IPS-15b (cell line): ENCODE measurements around the gene ADGRA3.

Experiments
- H3K27me3 ChIP-seq: one replicate; pipeline ENCODE4 v1.6.1; 2013; ENCODE audit warnings: low read length; ENCODE audit not compliant: control insufficient read depth, insufficient read depth
- H3K36me3 ChIP-seq: one replicate; pipeline ENCODE4 v1.6.1; 2013; ENCODE audit warnings: low read length; ENCODE audit not compliant: control insufficient read depth, insufficient read depth
- H3K4me1 ChIP-seq: one replicate; pipeline ENCODE4 v1.6.1; 2013; ENCODE audit warnings: mild to moderate bottlenecking, low read length; ENCODE audit not compliant: control insufficient read depth, insufficient read depth
- H3K4me3 ChIP-seq: one replicate; pipeline ENCODE4 v1.5.1; 2013; ENCODE audit warnings: low read depth, low read length
- H3K9ac ChIP-seq: one replicate; pipeline ENCODE4 v1.6.1; 2013; ENCODE audit warnings: low read depth, mild to moderate bottlenecking, low read length
- H3K9me3 ChIP-seq: one replicate; pipeline ENCODE4 v1.6.1; 2013; ENCODE audit warnings: mild to moderate bottlenecking, low read length; ENCODE audit not compliant: control insufficient read depth, insufficient read depth

Gene ADGRA3

DNA sequence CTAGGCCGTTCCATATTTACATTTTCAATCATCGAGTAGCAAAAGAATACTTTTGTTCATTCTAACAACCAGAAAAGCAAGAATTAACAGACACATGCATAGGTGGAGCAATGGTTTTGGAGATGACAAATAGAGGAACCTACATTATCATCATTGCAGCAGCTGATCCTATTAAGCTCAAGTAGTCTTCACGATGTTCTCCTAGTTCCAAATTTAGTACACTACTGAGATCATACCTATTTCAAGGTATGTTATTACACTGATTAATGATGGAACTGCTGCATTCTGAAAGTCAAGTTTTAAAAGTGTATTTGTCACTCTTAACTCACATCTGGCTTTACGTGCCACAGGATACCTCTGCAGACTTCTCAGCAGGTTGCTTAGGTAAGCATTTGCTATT is 87.4 kb downstream of the ADGRA3 start:
- H3K9me3 ChIP-seq: no peaks in the 10 kb centered on the region
- H3K27me3 ChIP-seq: no peaks in the 10 kb centered on the region
- H3K36me3 ChIP-seq: no peaks in the 10 kb centered on the region
- peaks cover 2% of the 10 kb centered on the region for H3K4me1 ChIP-seq
- no peak overlapping the region for H3K9ac ChIP-seq
- no peak overlapping the region for H3K4me3 ChIP-seq

DNA sequence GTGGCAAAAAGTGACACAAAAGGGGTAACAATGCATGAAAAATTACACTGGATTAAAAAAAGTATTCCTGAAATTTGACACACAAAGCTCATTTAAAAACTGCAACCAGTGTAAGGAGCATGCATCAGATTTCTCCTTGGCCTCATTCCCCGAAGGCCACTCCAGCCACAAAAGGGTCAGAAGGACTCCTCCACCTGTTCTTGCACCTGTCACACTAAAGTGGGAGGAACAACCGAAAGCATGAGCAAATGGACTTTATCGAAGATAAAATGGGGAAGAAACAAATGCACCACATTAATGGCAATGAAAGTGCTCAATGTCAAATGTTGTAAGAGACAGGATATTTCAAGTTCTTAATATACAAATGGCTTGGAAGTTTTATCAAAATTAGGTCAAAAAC is 88.2 kb downstream of the ADGRA3 start:
- Histone ChIP-seq H3K9me3 (no peaks in the 10 kb centered on the region), H3K36me3 (no peaks in the 10 kb centered on the region), H3K4me3 (no peak overlapping the region), H3K27me3 (no peaks in the 10 kb centered on the region), H3K9ac (no peak overlapping the region), H3K4me1 (peaks cover 2% of the 10 kb centered on the region)

DNA sequence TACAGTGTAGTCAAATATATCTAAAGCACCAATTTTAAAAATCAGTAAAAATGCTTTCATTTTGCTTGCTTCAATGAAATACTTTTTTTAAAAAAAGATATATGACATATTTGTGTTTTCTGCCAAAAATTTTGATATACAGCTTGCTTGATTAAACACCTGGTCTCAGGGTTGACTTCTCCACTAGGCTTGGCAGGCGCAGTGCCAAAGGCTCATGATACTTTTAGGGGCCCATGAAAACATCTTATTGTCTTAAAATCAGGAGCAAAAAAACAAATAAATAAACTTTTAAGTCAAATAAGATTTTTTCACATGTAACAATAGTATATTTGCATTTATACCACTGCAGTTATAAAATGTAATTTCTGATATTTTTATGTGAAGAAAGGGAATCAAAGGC is 95.6 kb downstream of the ADGRA3 start:
- Histone ChIP-seq H3K36me3 (no peaks in the 10 kb centered on the region), H3K4me1 (no peaks in the 10 kb centered on the region), H3K9me3 (no peaks in the 10 kb centered on the region), H3K27me3 (no peaks in the 10 kb centered on the region), H3K9ac (no peak overlapping the region), H3K4me3 (no peak overlapping the region)

DNA sequence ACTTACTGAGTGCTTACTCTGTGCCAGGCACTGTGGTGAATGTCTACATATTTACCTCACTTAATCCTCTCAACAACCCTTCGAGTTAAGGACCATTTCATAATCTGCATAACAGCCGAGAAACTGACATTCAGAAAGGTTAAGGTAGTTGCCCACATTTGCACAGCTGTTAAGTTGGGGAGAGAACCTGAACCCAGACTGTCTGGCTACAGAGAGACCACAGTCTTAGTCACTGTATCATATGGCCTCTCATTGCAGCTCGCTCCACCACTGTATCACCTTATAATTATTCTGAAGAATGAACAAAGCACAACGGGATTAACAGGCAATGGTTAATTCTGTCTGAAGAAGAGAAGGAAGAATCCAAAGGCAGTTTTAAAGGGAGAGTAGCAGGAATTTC is 98.5 kb downstream of the ADGRA3 start:
- no peaks in the 10 kb centered on the region for H3K36me3 ChIP-seq
- no peaks in the 10 kb centered on the region for H3K9me3 ChIP-seq
- H3K4me3 ChIP-seq: no peak overlapping the region
- H3K27me3 ChIP-seq: no peaks in the 10 kb centered on the region
- no peak overlapping the region for H3K9ac ChIP-seq
- H3K4me1 ChIP-seq: no peaks in the 10 kb centered on the region

DNA sequence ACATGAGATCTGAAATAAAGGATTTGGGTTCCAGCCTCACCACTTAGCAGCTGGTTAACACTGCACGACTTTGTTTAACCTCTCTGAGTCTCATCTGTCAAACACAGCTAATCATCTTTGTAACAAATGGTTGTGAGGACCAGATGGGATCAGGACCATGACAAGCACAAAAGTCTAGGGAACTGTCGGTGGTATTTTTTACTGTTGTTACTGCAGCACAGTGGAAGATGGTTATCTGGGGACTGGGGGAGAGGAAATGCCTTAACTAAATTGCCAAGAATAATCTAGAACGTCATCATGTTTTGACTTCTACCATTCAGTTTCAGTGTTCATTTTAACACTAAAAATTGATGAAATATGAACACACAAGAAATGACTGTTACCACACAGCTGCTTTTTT is 99.5 kb downstream of the ADGRA3 start:
- Histone ChIP-seq H3K4me3 (no peak overlapping the region), H3K9me3 (no peaks in the 10 kb centered on the region), H3K27me3 (no peaks in the 10 kb centered on the region), H3K9ac (no peak overlapping the region), H3K36me3 (no peaks in the 10 kb centered on the region), H3K4me1 (no peaks in the 10 kb centered on the region)

DNA sequence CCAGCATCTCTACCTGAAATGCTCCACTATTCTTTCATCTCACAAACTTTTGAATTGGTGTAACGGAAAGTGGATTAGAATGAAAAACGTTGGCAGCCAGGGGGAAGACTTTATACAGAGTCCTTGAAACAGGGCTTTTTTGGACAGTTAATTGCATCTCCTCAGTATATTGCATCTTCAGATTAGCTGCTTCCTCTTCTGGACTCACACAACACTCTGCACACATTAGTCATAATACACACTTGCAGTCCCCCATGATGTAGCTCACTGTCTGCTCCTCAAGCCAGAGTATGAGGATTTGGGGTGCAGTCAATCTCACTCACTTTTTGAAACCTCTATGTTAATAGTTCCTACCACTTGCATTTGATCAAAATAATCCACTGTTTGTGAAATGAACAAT is 101.0 kb downstream of the ADGRA3 start:
- Histone ChIP-seq H3K4me3 (no peak overlapping the region), H3K9ac (no peak overlapping the region), H3K27me3 (no peaks in the 10 kb centered on the region), H3K4me1 (no peaks in the 10 kb centered on the region), H3K36me3 (no peaks in the 10 kb centered on the region), H3K9me3 (no peaks in the 10 kb centered on the region)

DNA sequence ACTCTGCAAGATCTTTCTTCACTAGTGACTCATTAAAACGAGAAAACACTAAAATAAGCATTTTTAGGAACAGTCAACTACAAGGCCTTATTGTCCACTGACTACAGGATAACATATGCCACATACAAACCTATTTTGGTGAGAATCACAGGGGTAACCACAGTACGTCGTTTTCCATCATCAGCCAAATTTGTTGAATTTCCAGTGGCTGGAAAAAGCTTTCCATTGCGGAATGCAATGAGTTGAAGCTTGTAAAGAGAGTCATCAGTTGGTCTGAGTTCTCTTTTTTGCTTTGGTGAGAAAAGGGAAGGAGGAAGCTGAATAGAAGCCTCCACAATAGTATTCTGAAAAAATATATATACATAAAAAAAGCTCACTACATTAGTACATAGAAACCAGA is 102.4 kb downstream of the ADGRA3 start:
- no peak overlapping the region for H3K9ac ChIP-seq
- no peaks in the 10 kb centered on the region for H3K36me3 ChIP-seq
- H3K9me3 ChIP-seq: no peaks in the 10 kb centered on the region
- H3K27me3 ChIP-seq: no peaks in the 10 kb centered on the region
- no peak overlapping the region for H3K4me3 ChIP-seq
- H3K4me1 ChIP-seq: no peaks in the 10 kb centered on the region

DNA sequence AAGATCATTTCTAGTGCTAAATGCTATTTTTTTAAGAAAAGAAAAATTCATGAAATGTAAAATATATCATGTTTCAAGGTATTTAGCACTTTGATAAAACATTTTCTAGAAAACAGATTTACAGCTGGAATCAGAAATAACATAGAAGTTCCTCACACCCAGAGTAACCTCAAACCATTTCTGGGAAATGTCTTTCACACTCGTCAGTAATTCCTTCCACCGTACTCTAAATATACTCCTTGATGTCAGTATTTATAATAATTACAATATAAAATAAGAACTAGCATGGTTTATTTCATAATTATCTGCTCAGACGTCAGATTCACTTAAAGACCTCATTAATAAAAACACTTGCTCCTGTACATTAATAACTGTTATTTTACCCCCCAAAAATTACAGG is 103.9 kb downstream of the ADGRA3 start:
- no peaks in the 10 kb centered on the region for H3K4me1 ChIP-seq
- H3K27me3 ChIP-seq: no peaks in the 10 kb centered on the region
- no peak overlapping the region for H3K4me3 ChIP-seq
- H3K9ac ChIP-seq: no peak overlapping the region
- no peaks in the 10 kb centered on the region for H3K36me3 ChIP-seq
- no peaks in the 10 kb centered on the region for H3K9me3 ChIP-seq

DNA sequence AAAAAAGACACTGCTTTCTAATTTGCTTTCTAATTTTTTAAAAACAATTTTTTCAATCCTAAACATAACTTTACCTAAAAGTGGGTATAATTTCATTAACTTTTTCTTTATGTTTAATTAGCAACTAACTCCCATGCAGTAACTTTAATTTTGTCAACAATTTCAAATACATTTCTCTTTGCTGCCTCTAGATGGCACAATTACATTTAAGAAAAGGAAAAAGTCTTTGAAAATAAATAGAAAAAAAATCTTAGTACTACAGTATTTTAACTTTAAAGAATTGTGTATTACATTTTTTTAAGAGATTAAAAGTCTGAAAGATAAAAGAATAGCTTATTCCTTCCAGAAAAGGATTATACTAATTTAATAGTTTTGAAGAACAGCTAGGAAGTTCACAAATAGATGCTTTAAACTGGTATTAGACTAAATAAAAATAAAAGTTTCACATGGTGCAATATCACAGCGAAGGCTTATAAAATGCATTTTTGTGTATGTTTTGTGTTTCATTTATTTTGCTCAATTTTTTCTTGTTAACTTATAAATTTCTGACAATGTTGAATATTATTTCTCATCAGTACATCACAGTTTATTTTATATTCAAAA is 105.1 kb downstream of the ADGRA3 start:
- Histone ChIP-seq H3K4me3 (no peak overlapping the region), H3K27me3 (no peaks in the 10 kb centered on the region), H3K4me1 (no peaks in the 10 kb centered on the region), H3K9me3 (no peaks in the 10 kb centered on the region), H3K36me3 (no peaks in the 10 kb centered on the region), H3K9ac (no peak overlapping the region)

DNA sequence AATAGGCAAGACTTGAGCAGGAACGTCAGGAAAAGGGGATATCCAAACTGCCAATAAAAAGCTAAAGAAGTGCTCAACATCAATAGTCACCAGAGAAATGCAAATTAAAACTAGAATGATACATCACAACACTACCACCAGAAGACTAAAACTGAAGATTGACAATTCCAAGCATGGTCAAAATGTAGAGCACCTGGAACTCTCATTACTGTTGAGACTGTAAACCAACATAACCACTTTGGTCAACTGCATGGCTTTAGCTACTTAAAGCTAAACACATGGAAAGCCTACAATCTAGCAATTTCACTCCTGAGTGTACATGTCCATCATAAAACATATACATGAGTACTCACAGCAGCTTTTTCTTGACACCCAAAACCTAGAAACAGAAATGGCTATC is 107.4 kb downstream of the ADGRA3 start:
- Histone ChIP-seq H3K4me3 (no peak overlapping the region), H3K9ac (no peak overlapping the region), H3K27me3 (no peaks in the 10 kb centered on the region), H3K36me3 (peaks cover under 1% of the 10 kb centered on the region), H3K4me1 (no peaks in the 10 kb centered on the region), H3K9me3 (no peaks in the 10 kb centered on the region)

DNA sequence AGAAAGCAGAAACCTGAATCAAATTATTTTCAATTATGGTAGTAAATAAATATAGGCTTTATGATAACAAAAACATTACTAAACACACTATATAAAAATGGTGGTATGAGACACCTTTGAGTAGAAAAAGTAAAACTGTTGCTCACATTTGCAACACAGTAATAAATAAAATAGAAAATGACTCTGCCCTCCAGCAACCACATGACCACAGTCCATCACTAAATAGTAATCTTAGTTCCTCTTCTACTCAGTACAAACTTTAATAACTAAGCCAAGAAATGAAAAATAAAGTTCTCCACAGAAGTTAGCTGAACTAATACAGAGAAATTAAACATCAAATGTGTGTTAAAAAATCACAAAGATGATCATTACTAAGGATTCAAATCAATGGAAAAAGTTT is 108.5 kb downstream of the ADGRA3 start:
- Histone ChIP-seq H3K9ac (no peak overlapping the region), H3K36me3 (peaks cover 4% of the 10 kb centered on the region), H3K9me3 (no peaks in the 10 kb centered on the region), H3K4me1 (no peaks in the 10 kb centered on the region), H3K27me3 (no peaks in the 10 kb centered on the region), H3K4me3 (no peak overlapping the region)

DNA sequence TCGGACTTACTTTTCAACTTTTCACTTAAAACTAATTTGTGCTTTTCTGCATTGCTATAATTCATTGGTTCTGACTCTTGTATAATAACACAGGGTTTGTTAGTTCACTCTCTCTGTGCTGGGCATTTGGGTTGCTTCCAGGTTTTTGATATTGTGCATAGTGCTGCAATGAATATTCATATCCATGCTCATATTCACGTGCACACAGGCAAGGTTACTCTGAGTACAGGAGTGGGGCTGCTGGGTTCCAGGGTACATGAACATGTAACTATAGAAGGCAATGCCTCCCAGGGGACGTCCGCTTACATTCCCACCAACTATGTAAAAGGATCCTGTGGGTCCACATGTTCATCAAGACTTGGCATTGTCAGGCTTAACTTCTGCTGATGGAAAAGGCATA is 117.2 kb downstream of the ADGRA3 start:
- Histone ChIP-seq H3K9ac (no peak overlapping the region), H3K27me3 (no peaks in the 10 kb centered on the region), H3K9me3 (no peaks in the 10 kb centered on the region), H3K4me1 (no peaks in the 10 kb centered on the region), H3K4me3 (no peak overlapping the region), H3K36me3 (peaks cover 4% of the 10 kb centered on the region)

DNA sequence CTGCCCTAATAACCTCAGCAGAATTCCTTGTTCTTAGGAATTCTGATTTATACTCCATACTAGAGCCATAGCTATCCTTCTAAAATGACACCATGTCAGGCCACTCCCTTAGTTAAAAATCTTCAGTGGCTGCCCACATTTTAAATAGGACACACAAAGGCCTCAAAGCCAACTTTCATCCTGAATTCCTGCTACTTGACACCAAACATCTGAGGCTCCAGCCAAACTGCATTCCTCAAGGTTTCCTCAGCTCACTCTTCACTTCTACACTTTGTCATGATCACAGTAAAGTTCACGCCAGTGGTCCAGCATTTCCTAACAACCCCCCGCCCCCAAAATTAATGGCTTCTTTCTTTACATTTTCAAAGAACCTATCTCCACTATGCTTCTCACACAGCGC is 124.3 kb downstream of the ADGRA3 start:
- H3K27me3 ChIP-seq: no peaks in the 10 kb centered on the region
- H3K9me3 ChIP-seq: no peaks in the 10 kb centered on the region
- no peak overlapping the region for H3K9ac ChIP-seq

More for the DNA sequence above, 124.3 kb downstream of the ADGRA3 start:
- Histone ChIP-seq H3K36me3 (no peaks in the 10 kb centered on the region), H3K4me1 (no peaks in the 10 kb centered on the region), H3K4me3 (no peak overlapping the region)
